ENCODE data around the gene PHKA2.

PHKA2 gene

GRCh38 chrX:18966624-18967023 is 17.3 kb downstream of the PHKA2 start:
- ChIA-PET CTCF (no interaction called here), POLR2A (no interaction called here)
- no peak overlapping the region for H3K4me3 ChIP-seq (ENCODE audit: low read depth, low read length)
- no peak for DNase-seq (ENCODE audit: low read depth, low spot score)
- no peak for TF ChIP-seq CTCF (IDR thresholded peaks at IDR 0.05; ENCODE audit: insufficient read depth, low read length, missing control alignments)

GRCh38 chrX:18964901-18965300 is 19.0 kb downstream of the PHKA2 start:
- CTCF ChIA-PET: no interaction called here
- POLR2A ChIA-PET: no interaction called here

GRCh38 chrX:18964026-18964425 is 19.9 kb downstream of the PHKA2 start:
- no peak for DNase-seq (ENCODE audit: low read depth, low spot score)
- no peak overlapping the region for H3K4me3 ChIP-seq (ENCODE audit: low read depth, low read length)
- no peak for TF ChIP-seq CTCF (IDR thresholded peaks at IDR 0.05; ENCODE audit: insufficient read depth, low read length, missing control alignments)
- POLR2A ChIA-PET: no interaction called here
- CTCF ChIA-PET: no interaction called here

More at GRCh38 chrX:18964901-18965300, 19.0 kb downstream of the PHKA2 start:
- H3K4me3 ChIP-seq (ENCODE audit: low read depth, low read length): no peak overlapping the region
- DNase-seq (ENCODE audit: low read depth, low spot score): no peak
- TF ChIP-seq CTCF (IDR thresholded peaks at IDR 0.05; ENCODE audit: insufficient read depth, low read length, missing control alignments): no peak

GRCh38 chrX:18962329-18962728 is 21.6 kb downstream of the PHKA2 start:
- DNase-seq (ENCODE audit: low read depth, low spot score): no peak
- no peak overlapping the region for H3K4me3 ChIP-seq (ENCODE audit: low read depth, low read length)
- TF ChIP-seq CTCF (IDR thresholded peaks at IDR 0.05; ENCODE audit: insufficient read depth, low read length, missing control alignments): no peak
- POLR2A ChIA-PET: no interaction called here
- CTCF ChIA-PET: interaction anchor here (0.7 kb wide), 1 partner anchor 23 kb away, joined by 3 read pairs; no protein-coding TSS in a partner anchor

GRCh38 chrX:18961686-18962085 is 22.2 kb downstream of the PHKA2 start:
- ChIA-PET CTCF (interaction anchor here (0.7 kb wide), 1 partner anchor 24 kb away, joined by 3 read pairs; no protein-coding TSS in a partner anchor), POLR2A (interaction anchor here (0.7 kb wide), 1 partner anchor 376 kb away, joined by 3 read pairs; no protein-coding TSS in a partner anchor)
- TF ChIP-seq CTCF (IDR thresholded peaks at IDR 0.05; ENCODE audit: insufficient read depth, low read length, missing control alignments): no peak
- DNase-seq (ENCODE audit: low read depth, low spot score): no peak
- H3K4me3 ChIP-seq (ENCODE audit: low read depth, low read length): no peak overlapping the region

- DNase-seq (ENCODE audit: low read depth, low spot score): no peak
- CTCF ChIA-PET: no interaction called here
- no peak for TF ChIP-seq CTCF (IDR thresholded peaks at IDR 0.05; ENCODE audit: insufficient read depth, low read length, missing control alignments)
- H3K4me3 ChIP-seq (ENCODE audit: low read depth, low read length): no peak overlapping the region
- POLR2A ChIA-PET: no interaction called here
Measured at GRCh38 chrX:18956303-18957032, 27.4 kb downstream of the PHKA2 start.
